IMR-90 (cell line): ENCODE measurements around the gene SCN1B. TPM values are rescaled to one million over a fixed set of nuclear protein-coding genes. Genes with fewer than 3 reads are reported as not detected.
A peak's percentile ranks its signal among the peaks of the same experiment; 100 is the strongest.

Experiments used
- ATAC-seq: fragments of 200-7000 bp; cut with Tn5 transposase; 2 replicates; pipeline ENCODE4 v1.9.1; 2020; ENCODE audit warnings: low read depth, mild to moderate bottlenecking, moderate library complexity
- Bru-seq: library from RNA; stranded (reverse); fragments of 400-500 nt; gene quantifications from one replicate; lab custom pipeline; 2021; lab: Mats Ljungman, UMichigan
- BruChase-seq, 2 experiments: library from RNA; stranded (reverse); fragments of 400-500 nt; gene quantifications; one replicate each; lab custom pipeline; 2021; lab: Mats Ljungman, UMichigan
- BruUV-seq: library from RNA; stranded (reverse); fragments of 400-500 nt; replicated peaks from 2 replicates; lab custom pipeline; 2021; lab: Mats Ljungman, UMichigan
- CTCF ChIA-PET: fragments of 300-600 bp; formaldehyde crosslinking; extraction: SDS; loops from one replicate; lab custom pipeline; 2021; ENCODE audit warnings: antibody characterized with exemption; lab: Yijun Ruan, JAX
- POLR2A ChIA-PET: fragments of 300-600 bp; sonication (Branson Sonifier 250); formaldehyde crosslinking; loops from one replicate; lab custom pipeline; 2022; ENCODE audit warnings: antibody characterized with exemption; ENCODE audit not compliant: unreplicated experiment; lab: Charles Lee
- DNase-seq: peaks from one replicate; pipeline ENCODE4 v3.0.0; 2013
- H2AFZ ChIP-seq: replicated peaks from 2 replicates; pipeline ENCODE3; 2013; ENCODE audit warnings: low read length, mild to moderate bottlenecking; ENCODE audit not compliant: poor library complexity
- H2AK5ac ChIP-seq: 2 replicates; pipeline ENCODE4 v1.6.1; 2013; ENCODE audit warnings: low read depth, low read length, inconsistent platforms
- H2AK9ac ChIP-seq: replicated peaks from 2 replicates; pipeline ENCODE3; 2013; ENCODE audit warnings: mild to moderate bottlenecking, low read depth, low read length, moderate library complexity; ENCODE audit not compliant: poor library complexity
- H2BK120ac ChIP-seq: 2 replicates; pipeline ENCODE4 v1.6.1; 2013; ENCODE audit warnings: low read depth, low read length, inconsistent platforms
- H2BK15ac ChIP-seq: 3 replicates; pipeline ENCODE4 v1.6.1; 2013; ENCODE audit warnings: low read depth, low read length, inconsistent platforms
- H2BK20ac ChIP-seq: 2 replicates; pipeline ENCODE4 v1.6.1; 2013; ENCODE audit warnings: low read depth, mild to moderate bottlenecking, inconsistent platforms, low read length, moderate library complexity
- H2BK5ac ChIP-seq: 2 replicates; pipeline ENCODE4 v1.6.1; 2013; ENCODE audit warnings: mild to moderate bottlenecking, low read depth, low read length, inconsistent platforms; ENCODE audit not compliant: poor library complexity, severe bottlenecking
- H3K14ac ChIP-seq: replicated peaks from 2 replicates; pipeline ENCODE4 v1.6.1; 2013; ENCODE audit warnings: low read depth, low read length, inconsistent platforms
- H3K18ac ChIP-seq: 2 replicates; pipeline ENCODE4 v1.6.1; 2013; ENCODE audit warnings: low read depth, low read length, control low read depth
- H3K23ac ChIP-seq: 2 replicates; pipeline ENCODE4 v1.6.1; 2013; ENCODE audit warnings: low read depth, low read length, inconsistent platforms
- H3K27ac ChIP-seq: 2 replicates; pipeline ENCODE4 v1.5.1; 2013; ENCODE audit warnings: mild to moderate bottlenecking, control low read depth, low read length; ENCODE audit not compliant: insufficient read depth
- H3K27me3 ChIP-seq: 2 replicates; pipeline ENCODE4 v1.6.1; 2013; ENCODE audit warnings: low read length; ENCODE audit not compliant: control insufficient read depth, insufficient read depth
- H3K36me3 ChIP-seq: 2 replicates; pipeline ENCODE4 v1.6.1; 2013; ENCODE audit warnings: low read length, mixed read lengths; ENCODE audit not compliant: control insufficient read depth, insufficient read depth
- H3K4ac ChIP-seq: 2 replicates; pipeline ENCODE4 v1.6.1; 2013; ENCODE audit warnings: low read depth, low read length, inconsistent platforms
- H3K4me1 ChIP-seq: 2 replicates; pipeline ENCODE4 v1.6.1; 2013; ENCODE audit warnings: low read length, mixed read lengths; ENCODE audit not compliant: control insufficient read depth, insufficient read depth
- H3K4me2 ChIP-seq: 2 replicates; pipeline ENCODE4 v1.6.1; 2013; ENCODE audit warnings: low read depth, mild to moderate bottlenecking, control low read depth, low read length, moderate library complexity
- H3K4me3 ChIP-seq: 2 replicates; pipeline ENCODE4 v1.5.1; 2013; ENCODE audit warnings: low read depth, mild to moderate bottlenecking, control low read depth, low read length, moderate library complexity; ENCODE audit not compliant: insufficient read depth
- H3K56ac ChIP-seq: 2 replicates; pipeline ENCODE4 v1.6.1; 2013; ENCODE audit warnings: low read length, inconsistent platforms; ENCODE audit not compliant: insufficient read depth; ENCODE audit errors: extremely low read depth
- H3K79me1 ChIP-seq, 2 experiments: 2 replicates each; pipeline ENCODE4 v1.6.1; 2013; ENCODE audit warnings: low read length in 2 of 2, inconsistent platforms in 1 of 2, low read depth in 1 of 2
- H3K9ac ChIP-seq: 2 replicates; pipeline ENCODE4 v1.6.1; 2013; ENCODE audit warnings: low read depth, low read length, control low read depth
- H3K9me1 ChIP-seq: 2 replicates; pipeline ENCODE4 v1.6.1; 2013; ENCODE audit warnings: low read length, inconsistent platforms; ENCODE audit not compliant: insufficient read depth
- H3K9me3 ChIP-seq: 2 replicates; pipeline ENCODE4 v1.6.1; 2013; ENCODE audit warnings: low read length; ENCODE audit not compliant: control insufficient read depth, insufficient read depth
- H4K20me1 ChIP-seq: 2 replicates; pipeline ENCODE4 v1.6.1; 2013; ENCODE audit warnings: low read length, inconsistent platforms; ENCODE audit not compliant: insufficient read depth
- H4K5ac ChIP-seq: 2 replicates; pipeline ENCODE4 v1.6.1; 2013; ENCODE audit warnings: mild to moderate bottlenecking, low read depth, low read length, control low read depth
- H4K8ac ChIP-seq, 2 experiments: 2 replicates each; pipeline ENCODE4 v1.6.1; 2013; ENCODE audit warnings: low read depth in 2 of 2, low read length in 2 of 2, control low read depth in 1 of 2, inconsistent platforms in 1 of 2
- H4K91ac ChIP-seq: 2 replicates; pipeline ENCODE4 v1.6.1; 2013; ENCODE audit warnings: low read depth, low read length, inconsistent platforms; ENCODE audit not compliant: insufficient read depth
- MAZ ChIP-seq: IDR thresholded peaks from 2 replicates; pipeline ENCODE4 v1.6.1; 2012; ENCODE audit warnings: low read depth, mild to moderate bottlenecking, low read length, improper control_type of control experiment, moderate library complexity, borderline replicate concordance
- MXI1 ChIP-seq: IDR thresholded peaks from 2 replicates; pipeline ENCODE4 v1.6.1; 2012; ENCODE audit warnings: low read depth, mild to moderate bottlenecking, low read length, moderate library complexity, borderline replicate concordance
- POLR2A ChIP-seq: IDR thresholded peaks from 2 replicates; pipeline ENCODE4 v1.6.1; 2012; ENCODE audit warnings: mild to moderate bottlenecking, low read depth, low read length
- WGBS, 2 experiments: methylation state at CpG; one replicate each; pipeline versions ENCODE4 v1.1.5 to v1.1.7; 2013; ENCODE audit warnings: missing lambda C conversion rate in 2 of 2; ENCODE audit not compliant: insufficient read length in 1 of 2; ENCODE audit errors: extremely low coverage in 2 of 2; 5-methylcytosine and 5-hydroxymethylcytosine counted together
- dilution Hi-C: fragments of 300-500 bp; cut with HindIII; formaldehyde crosslinking; loops from one replicate; pipeline ENCODE4 v1.14.3; 2018; ENCODE audit warnings: low sequenced_read_pairs; ENCODE audit not compliant: unreplicated experiment
- in situ Hi-C: fragments of 300-500 bp; cut with MboI; formaldehyde crosslinking; loops from 3 replicates; pipeline ENCODE4 v1.14.3; 2019; ENCODE audit warnings: low sequenced_read_pairs, inconsistent platforms, mixed read lengths
- intact Hi-C: fragments of 100-400 bp; cut with micrococcal nuclease; formaldehyde crosslinking; loops from 2 replicates; pipeline ENCODE4 v1.10.0; 2022
- long read RNA-seq: library from polyadenylated mRNA; unstranded; transcript quantifications from one replicate; pipeline ENCODE4 v2.0.0, GENCODE V29; 2021; ENCODE audit not compliant: unreplicated experiment
- polyA plus RNA-seq, 3 experiments: library from polyadenylated mRNA; depleted of rRNA; stranded (reverse); fragments of >200 nt; gene quantifications; 2 replicates each; pipeline ENCODE4 v1.2.3, GENCODE V29; 2012; ENCODE audit warnings: low replicate concordance in 1 of 3
- total RNA-seq: library from RNA; depleted of rRNA; stranded (reverse); fragments of >200 nt; gene quantifications from 2 replicates; pipeline ENCODE4 v1.2.3, GENCODE V29; 2012; rRNA removed

SCN1B gene
- total RNA-seq (2.0 and 2.2 TPM in 2 replicates), polyA plus RNA-seq (2012; rRNA removed) (9.6 and 10.6 TPM in 2 replicates), Bru-seq, nascent RNA (percentile 34 among the genes with signal in this experiment), BruChase-seq, experiment 1, labeled RNA remaining after a 6-hour chase (percentile 40 among the genes with signal in this experiment), BruChase-seq, experiment 2, labeled RNA remaining after a 2-hour chase (percentile 48 among the genes with signal in this experiment)
- polyA plus RNA-seq (2012; cell fraction: cytosol; rRNA removed): 5.9 and 7.9 TPM in 2 replicates
- 11.5 and 12.8 TPM in 2 replicates for polyA plus RNA-seq (2012; cell fraction: nucleus; rRNA removed; ENCODE audit: low replicate concordance)
- long read RNA-seq, transcript SCN1B-201 (6 exons, 1,670 nt): major isoform, 10 of 12 reads
- long read RNA-seq, partial matches to known transcripts: 0 of 12 reads
- long read RNA-seq, other reads (novel, unspliced or antisense): 2 of 12 reads

DNA sequence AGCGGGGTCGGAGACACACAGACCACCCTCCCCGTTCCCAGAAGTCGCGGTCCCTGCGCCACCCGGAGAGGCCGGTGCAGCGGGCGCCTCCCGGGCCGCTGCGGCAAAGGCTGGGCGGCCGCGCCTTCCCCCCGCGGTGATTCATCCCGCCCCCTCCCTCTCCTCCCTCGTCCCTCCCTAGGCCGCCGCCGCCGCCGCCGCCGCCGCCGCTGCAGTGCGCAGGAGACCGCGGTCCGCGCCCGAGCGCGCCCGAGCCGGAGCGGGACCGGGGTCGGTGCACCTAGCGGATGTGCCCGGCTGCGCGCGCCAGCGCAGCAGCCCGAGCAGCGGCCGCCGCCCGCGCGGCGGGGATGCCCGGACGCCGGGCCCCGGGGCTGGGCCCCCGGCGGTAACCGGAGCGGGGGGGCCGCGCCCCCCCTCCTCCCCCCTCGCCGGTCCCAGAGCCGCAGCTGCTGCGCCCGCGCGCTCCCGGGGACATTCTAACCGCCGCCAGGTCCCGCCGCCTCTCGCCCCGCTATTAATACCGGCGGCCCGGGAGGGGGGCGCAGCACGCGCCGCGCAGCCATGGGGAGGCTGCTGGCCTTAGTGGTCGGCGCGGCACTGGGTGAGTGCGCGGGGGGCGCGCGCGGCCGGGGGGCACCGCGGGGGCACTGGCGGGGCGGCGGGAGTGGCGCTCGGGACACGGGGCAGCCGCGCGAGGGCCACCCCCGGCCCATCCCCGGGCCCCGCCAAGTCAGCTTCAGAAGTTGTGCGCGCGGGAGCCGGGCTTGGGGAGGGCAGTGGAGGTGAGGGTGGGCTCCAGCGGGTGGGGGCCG lies at the start of gene SCN1B:
SCN1B (plus strand) TSS at position 214 of the 815 bp plus-strand sequence; CDS start at position 565, 351 bp downstream.
- ATAC-seq: peak; percentile 86
- POLR2A ChIA-PET: no interaction called here
- no peaks in the 10 kb centered on the region for H3K9me3 ChIP-seq

More for the DNA sequence above, at the start of gene SCN1B:
- Histone ChIP-seq H3K79me1 (no peaks in the 10 kb centered on the region), H4K20me1 (no peaks in the 10 kb centered on the region; the same call in 1 of the 2 replicates), H3K4me2 (peak within 1 kb of the TSS; percentile 92), H2AK9ac (peak within 1 kb of the TSS; percentile 3), H4K8ac (no peak within 1 kb of the TSS; a peak in 1 of 4 replicates), H4K5ac (no peak within 1 kb of the TSS), H4K91ac (no peak within 1 kb of the TSS), H3K4me3 (peak within 1 kb of the TSS; percentile 65), H3K36me3 (peaks cover 22% of the 10 kb centered on the region), H2AFZ (peak within 1 kb of the TSS; percentile 89), H3K27ac (no peak within 1 kb of the TSS), H2AK5ac (no peak within 1 kb of the TSS; the same call in 1 of the 2 replicates), H3K56ac (no peak within 1 kb of the TSS), H3K9ac (peak within 1 kb of the TSS; percentile 54; the same call in 1 of the 2 replicates), H2BK120ac (0 out of 2 replicates have a peak within 1 kb of the TSS, but pooled peaks have one; percentile 4), H3K9me1 (no peaks in the 10 kb centered on the region), H2BK5ac (no peak within 1 kb of the TSS), H3K27me3 (no peaks in the 10 kb centered on the region; the same call in 1 of the 2 replicates), H3K23ac (peak within 1 kb of the TSS; percentile 59; the same call in 1 of the 2 replicates), H3K4ac (peak within 1 kb of the TSS; percentile 7; the same call in 1 of the 2 replicates), H3K14ac (no peak within 1 kb of the TSS; the same call in 1 of the 2 replicates), H2BK20ac (no peak within 1 kb of the TSS), H3K18ac (no peak within 1 kb of the TSS), H2BK15ac (no peak within 1 kb of the TSS), H3K4me1 (peaks cover 3% of the 10 kb centered on the region; the same call in 1 of the 2 replicates)
- peak; percentile 55 for DNase-seq
- BruUV-seq: no TSS peak
- CTCF ChIA-PET: interaction anchor here (0.7 kb wide), 1 partner anchor 21 kb away, joined by 3 read pairs; no protein-coding TSS in a partner anchor
- dilution Hi-C loops (no loop called here), intact Hi-C loops (no loop called here), in situ Hi-C loops (no loop called here)
- TF ChIP-seq MXI1 (no peak), POLR2A (no peak), MAZ (peak; percentile 77; the same call in 1 of the 2 replicates)
- 0% methylated on average over 33 of the region's 118 CpGs; no CpG with 5 or more reads in 1 of the 2 experiments for WGBS, 2 experiments
